Measurements from ENCODE around the gene PRRG4. TPM values are rescaled to one million over a fixed set of nuclear protein-coding genes. Genes with fewer than 3 reads are reported as not detected.
"Not testable (repeated sequence)": the region's sequence is repeated elsewhere in the genome, so short reads cannot be mapped to it uniquely, and the experiment has no call there.

Gene PRRG4
- total RNA-seq, 2 experiments from 2014 or later, result 0.15 to 0.19 TPM

DNA sequence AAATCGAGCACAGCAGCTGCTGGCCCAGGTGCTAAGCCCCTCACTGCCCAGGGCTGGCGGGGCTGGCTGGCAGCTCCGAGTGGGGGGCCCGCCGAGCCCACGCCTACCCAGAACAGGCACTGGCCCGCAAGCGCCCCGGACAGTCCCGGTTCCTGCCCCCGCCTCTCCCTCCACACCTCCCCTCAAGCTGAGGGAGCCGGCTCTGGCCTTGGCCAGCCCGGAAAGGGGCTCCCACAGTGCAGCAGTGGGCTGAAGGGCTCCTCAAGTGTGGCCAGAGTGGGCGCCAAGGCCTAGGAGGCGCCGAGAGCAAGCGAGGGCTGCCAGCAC, 58.6 kb downstream of the PRRG4 start:
- H3K4me3 Mint-ChIP-seq; intact Hi-C loops (cut with micrococcal nuclease); H3K27me3 Mint-ChIP-seq (ENCODE audit: low read depth); H3K36me3 Mint-ChIP-seq (ENCODE audit: low read depth); DNase-seq; H3K27ac Mint-ChIP-seq; CTCF ChIA-PET; H3K9me3 Mint-ChIP-seq: not testable (repeated sequence)
- peaks cover 12% of the 10 kb centered on the region for H3K4me1 Mint-ChIP-seq (ENCODE audit: low read depth)

DNA sequence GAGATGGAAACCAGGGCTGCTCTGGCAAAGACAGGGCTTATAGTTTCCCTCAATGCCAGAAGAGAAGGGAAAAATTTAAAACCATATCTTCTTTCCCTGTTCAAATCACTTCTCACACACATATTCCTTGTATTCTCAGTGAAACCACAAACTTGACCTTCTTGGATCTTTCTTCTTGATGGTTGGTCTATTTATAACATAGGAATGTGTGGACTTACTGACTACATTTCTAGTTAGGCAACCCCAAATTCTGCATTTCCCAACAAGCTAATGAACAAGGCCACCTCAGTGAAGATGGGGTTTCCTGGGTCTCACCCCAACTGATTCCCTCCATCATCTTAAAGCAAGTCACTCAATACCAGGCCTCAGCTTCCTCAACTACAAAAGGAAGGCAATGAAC, 59.1 kb downstream of the PRRG4 start:
- Mint-ChIP-seq H3K27me3 (ENCODE audit: low read depth) (no peaks in the 10 kb centered on the region), H3K4me1 (ENCODE audit: low read depth) (peaks cover 12% of the 10 kb centered on the region), H3K4me3 (no peak overlapping the region), H3K27ac (no peak overlapping the region), H3K9me3 (peaks cover 3% of the 10 kb centered on the region), H3K36me3 (ENCODE audit: low read depth) (peaks cover 2% of the 10 kb centered on the region)
- intact Hi-C loops (cut with micrococcal nuclease), result no loop called here
- CTCF ChIA-PET, result no interaction called here
- DNase-seq, result no peak

DNA sequence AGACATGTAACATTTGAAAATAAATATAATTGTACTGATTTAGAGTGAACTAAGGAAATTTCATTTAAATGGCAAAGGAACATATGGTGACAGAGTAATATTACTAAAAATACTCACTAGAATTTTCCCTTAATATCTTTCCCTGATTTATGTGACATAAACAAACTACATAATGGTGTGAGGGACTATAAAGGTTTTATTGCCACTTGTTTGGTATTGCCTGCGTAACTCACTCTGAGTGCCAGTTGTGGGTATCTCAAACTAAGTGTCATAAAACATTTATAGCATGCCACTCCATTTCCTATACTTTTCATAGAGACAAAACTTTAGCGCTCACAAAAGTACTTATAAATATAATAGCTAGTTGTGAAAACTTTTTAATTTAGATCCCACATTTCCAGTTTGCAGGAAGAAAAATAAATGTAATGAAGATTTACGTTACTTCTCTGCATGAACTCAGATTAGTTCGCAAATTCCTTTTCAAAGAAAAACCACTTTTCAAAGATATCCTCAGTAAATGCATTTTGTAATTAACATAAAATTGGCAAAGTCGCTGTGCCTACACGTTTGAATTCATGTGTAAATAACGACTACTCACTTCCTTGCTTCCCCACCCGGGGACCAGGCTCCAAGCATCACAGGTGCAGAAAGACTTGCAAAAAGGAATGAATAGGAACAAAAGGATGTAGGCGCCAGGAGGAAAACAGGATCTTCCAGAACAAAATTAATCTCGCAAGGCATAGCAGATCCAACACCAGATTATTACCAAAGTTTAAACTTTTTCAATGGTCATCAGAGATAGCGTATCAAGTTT, 61.3 kb downstream of the PRRG4 start:
- intact Hi-C loops (cut with micrococcal nuclease), result loop anchor here (5.0 to 10.0 kb wide), 3 partner anchors 569 to 1076 kb away; partner anchors contain the start of genes FBXO3 and PAX6
- CTCF ChIA-PET, result no interaction called here
- peak overlapping the region; percentile 26 for H3K4me3 Mint-ChIP-seq
- peaks cover 30% of the 10 kb centered on the region for H3K4me1 Mint-ChIP-seq (ENCODE audit: low read depth)
- peaks cover 3% of the 10 kb centered on the region for H3K9me3 Mint-ChIP-seq
- no peaks in the 10 kb centered on the region for H3K27me3 Mint-ChIP-seq (ENCODE audit: low read depth)
- H3K27ac Mint-ChIP-seq, result no peak overlapping the region
- DNase-seq, result no peak
- H3K36me3 Mint-ChIP-seq (ENCODE audit: low read depth), result peaks cover 3% of the 10 kb centered on the region

DNA sequence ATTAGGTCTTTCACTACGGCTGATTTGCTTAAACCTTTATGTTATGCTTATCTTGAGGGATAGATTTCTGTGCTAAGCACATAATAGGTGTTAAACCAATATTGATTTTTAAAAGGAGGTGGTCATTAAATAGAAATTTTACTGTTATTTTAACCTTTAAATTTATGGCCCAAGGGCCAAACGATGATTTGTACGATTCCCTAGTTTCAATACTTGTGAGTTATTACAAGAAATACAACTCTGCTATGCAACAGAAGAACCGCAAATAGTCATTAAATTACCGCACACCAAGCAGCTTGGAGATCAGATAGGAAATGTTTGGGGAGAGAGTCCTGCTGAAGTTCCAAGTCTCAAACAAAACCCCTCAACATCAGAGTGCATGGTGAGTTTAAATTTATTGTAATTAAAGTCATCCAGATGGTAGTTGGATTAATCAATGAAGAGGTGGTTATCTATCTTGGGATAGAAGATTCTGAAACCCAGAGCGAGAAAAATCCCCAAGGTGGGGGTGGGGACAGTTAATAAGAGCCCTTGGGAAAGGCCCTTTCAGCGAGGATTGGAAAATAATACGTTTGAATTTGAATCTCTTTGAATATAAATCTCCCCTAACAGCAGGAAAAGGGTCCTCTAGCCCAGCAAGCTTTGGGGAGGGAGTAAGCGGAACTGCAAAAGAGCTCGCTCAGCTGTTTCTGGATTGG, 62.1 kb downstream of the PRRG4 start:
- peak; percentile 69 for DNase-seq
- no peaks in the 10 kb centered on the region for H3K27me3 Mint-ChIP-seq (ENCODE audit: low read depth)
- peak overlapping the region; percentile 82 for H3K4me3 Mint-ChIP-seq

DNA sequence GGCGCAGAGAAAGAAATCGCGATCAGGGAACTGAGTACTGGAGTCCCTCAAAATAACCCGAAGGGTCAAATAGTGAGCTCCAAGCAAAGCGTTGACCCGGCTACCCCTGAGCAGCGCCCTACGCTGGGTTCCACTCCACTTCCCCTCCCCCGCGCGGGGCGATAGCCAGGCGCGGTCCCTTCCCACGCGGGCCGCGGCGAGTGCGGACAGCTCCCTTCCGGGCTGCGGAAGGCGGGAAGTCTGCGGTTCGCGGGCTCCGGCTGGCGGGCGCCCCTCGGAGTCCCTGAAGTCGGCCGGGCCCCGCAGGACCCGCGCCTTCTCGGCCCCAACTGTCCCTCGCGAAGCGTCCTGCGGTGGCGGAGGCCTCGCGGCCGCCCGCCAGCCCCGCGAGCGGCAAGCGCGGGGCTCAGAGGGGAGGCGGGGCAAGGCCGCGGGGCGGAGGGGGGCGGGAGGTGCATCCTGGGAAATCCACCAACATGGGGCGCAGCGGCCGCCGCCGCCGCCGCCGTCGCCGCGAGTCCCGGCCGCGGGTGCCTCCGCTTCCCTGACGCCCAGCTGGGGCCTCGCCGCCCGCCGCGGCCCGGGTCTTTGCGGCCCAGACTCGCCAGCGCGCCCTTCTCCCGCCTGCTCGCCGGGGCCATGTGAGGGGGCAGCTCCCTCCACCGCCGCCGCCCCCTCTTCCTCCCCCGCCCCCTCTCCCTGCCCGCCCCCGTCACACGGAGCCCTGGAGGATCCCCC, 62.8 kb downstream of the PRRG4 start, which contains the start of gene QSER1:
Gene QSER1, plus strand, starts transcription at position 457 of the 738 bp plus-strand sequence. CDS start 315 bp downstream, outside the sequence.
- Mint-ChIP-seq H3K4me1 (ENCODE audit: low read depth) (peaks cover 37% of the 10 kb centered on the region), H3K9me3 (peaks cover 3% of the 10 kb centered on the region), H3K36me3 (ENCODE audit: low read depth) (peaks cover 3% of the 10 kb centered on the region), H3K27me3 (ENCODE audit: low read depth) (no peaks in the 10 kb centered on the region), H3K27ac (peak within 1 kb of the TSS; percentile 96), H3K4me3 (peak within 1 kb of the TSS; percentile 97)
- CTCF ChIA-PET, result interaction anchor here (0.6 to 1.1 kb wide), 7 partner anchors 15 to 678 kb away, joined by 3 to 4 read pairs (median 3); no protein-coding TSS in a partner anchor
- intact Hi-C loops (cut with micrococcal nuclease), result loop anchor here (1.0 to 10.0 kb wide), 12 partner anchors 63 to 1078 kb away; partner anchors contain the start of genes CSTF3, EIF3M, FBXO3 and HIPK3
- peak; percentile 75 for DNase-seq

More for the DNA sequence above, 62.1 kb downstream of the PRRG4 start:
- Mint-ChIP-seq H3K4me1 (ENCODE audit: low read depth) (peaks cover 32% of the 10 kb centered on the region), H3K36me3 (ENCODE audit: low read depth) (peaks cover 3% of the 10 kb centered on the region), H3K27ac (peak overlapping the region; percentile 92), H3K9me3 (peaks cover 3% of the 10 kb centered on the region)
- CTCF ChIA-PET, result interaction anchor here (1.0 to 1.1 kb wide), 4 partner anchors 16 to 174 kb away, joined by 3 to 4 read pairs (median 4); no protein-coding TSS in a partner anchor
- intact Hi-C loops (cut with micrococcal nuclease), result loop anchor here (1.0 to 10.0 kb wide), 10 partner anchors 63 to 1077 kb away; partner anchors contain the start of genes EIF3M, FBXO3, HIPK3 and PAX6

DNA sequence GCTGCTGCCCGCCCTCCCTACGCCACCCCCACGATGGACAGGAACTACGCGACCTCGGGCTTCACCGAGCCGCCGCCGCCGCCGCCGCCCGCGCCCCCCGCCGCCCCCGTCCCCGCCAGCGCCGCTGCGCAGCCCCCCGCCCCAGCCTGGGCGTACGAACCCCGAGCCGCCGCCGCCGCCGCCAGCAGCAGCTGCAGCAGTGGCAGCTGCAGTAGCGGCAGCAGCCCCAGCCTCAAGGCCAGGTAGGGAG, 63.3 kb downstream of the PRRG4 start:
- CTCF ChIA-PET, result interaction anchor here (0.6 kb wide), 1 partner anchor 679 kb away, joined by 3 read pairs; no protein-coding TSS in a partner anchor

DNA sequence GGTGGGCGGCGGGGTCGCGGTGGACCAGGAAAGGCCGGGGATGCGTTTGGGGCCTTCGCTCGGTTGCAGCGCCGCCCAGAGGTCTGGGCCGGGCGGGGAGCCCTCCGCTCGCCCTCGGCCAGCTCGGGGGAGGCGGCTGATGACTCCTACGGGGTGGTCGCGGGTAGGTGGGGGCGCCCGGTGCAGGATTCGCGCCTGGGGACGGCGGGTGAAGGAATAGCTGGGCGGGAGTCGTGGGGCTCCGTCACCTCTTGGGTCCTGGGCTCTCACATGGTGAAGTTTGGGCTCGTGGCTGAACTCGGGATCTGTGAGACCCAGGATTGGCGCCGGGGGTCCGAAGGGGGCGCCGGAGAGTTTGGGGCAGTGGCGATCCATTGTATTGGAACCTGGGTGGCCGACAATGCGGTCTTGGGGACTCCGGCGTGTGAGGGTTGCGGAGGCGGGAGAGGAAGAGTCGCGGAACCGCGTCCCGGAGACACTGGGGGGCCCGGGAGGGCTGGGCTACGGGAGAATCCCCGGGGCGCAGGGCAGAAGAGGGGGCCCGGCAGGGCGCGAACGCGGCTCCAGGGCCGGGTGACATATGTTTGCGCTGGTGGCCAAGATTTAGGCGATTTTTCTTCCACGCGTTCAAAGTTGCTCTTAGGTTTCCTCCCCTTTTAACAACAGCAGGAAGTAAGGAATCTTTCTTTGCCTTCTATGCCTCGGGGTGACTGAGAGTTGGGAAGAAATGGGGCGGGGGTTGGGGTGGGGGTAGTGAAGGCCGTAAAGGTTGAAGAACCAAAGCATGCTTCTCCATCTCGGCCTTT, 63.8 kb downstream of the PRRG4 start:
- peaks cover 3% of the 10 kb centered on the region for H3K36me3 Mint-ChIP-seq (ENCODE audit: low read depth)
- CTCF ChIA-PET, result interaction anchor here (0.6 to 2.9 kb wide), 4 partner anchors 145 to 679 kb away, joined by 3 to 12 read pairs (median 3); partner anchors contain the start of gene TCP11L1

More for the DNA sequence above, 63.3 kb downstream of the PRRG4 start:
- H3K9me3 Mint-ChIP-seq, result no peaks in the 10 kb centered on the region
- H3K27me3 Mint-ChIP-seq (ENCODE audit: low read depth), result no peaks in the 10 kb centered on the region
- peak overlapping the region; percentile 97 for H3K4me3 Mint-ChIP-seq
- peaks cover 42% of the 10 kb centered on the region for H3K4me1 Mint-ChIP-seq (ENCODE audit: low read depth)
- no peak overlapping the region for H3K27ac Mint-ChIP-seq
- peaks cover 3% of the 10 kb centered on the region for H3K36me3 Mint-ChIP-seq (ENCODE audit: low read depth)
- DNase-seq, result no peak
- intact Hi-C loops (cut with micrococcal nuclease), result loop anchor here (1.0 to 10.0 kb wide), 6 partner anchors 68 to 1078 kb away; partner anchors contain the start of genes CSTF3, FBXO3 and PAX6

DNA sequence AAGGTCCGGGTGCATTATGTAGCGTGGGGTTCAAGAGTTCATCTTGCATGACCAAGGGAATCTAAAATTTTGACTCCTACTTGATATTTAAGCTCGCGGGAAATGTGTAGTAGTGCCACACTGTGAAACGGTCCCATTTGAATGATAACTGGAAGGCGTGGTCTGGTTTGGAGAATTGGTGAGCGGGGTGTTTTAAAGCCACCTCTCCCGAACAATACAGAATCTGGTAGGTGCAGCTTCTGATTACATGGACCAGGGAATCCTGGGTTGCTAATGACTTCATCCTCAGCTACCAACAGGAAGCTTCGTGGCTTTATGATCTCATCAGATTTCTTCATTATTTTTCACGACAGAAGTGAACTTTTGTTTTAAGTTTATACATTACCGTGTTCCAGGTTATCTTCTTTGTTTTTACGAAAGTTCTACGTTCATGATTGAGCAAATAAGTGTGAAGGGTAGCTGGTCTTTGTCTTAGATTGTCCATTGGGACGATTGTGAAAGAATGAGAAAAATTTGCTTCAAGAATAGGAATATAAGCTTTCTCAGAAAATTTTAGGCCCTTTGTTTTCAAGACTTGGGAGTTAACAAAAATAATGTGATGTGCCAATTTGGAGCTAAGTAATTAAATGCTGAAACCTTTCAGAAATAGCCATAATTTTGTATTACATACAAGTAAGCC, 64.6 kb downstream of the PRRG4 start:
- Mint-ChIP-seq H3K27ac (peak overlapping the region; percentile 96), H3K36me3 (ENCODE audit: low read depth) (peaks cover 5% of the 10 kb centered on the region), H3K9me3 (no peaks in the 10 kb centered on the region), H3K27me3 (ENCODE audit: low read depth) (no peaks in the 10 kb centered on the region), H3K4me3 (peak overlapping the region; percentile 97), H3K4me1 (ENCODE audit: low read depth) (peaks cover 47% of the 10 kb centered on the region)
- CTCF ChIA-PET, result interaction anchor here (0.6 to 2.9 kb wide), 9 partner anchors 10 to 272 kb away, joined by 3 to 12 read pairs (median 3); partner anchors contain the start of genes DEPDC7 and TCP11L1
- peak; percentile 59 for DNase-seq
- intact Hi-C loops (cut with micrococcal nuclease), result loop anchor here (1.0 to 10.0 kb wide), 5 partner anchors 146 to 1079 kb away; partner anchors contain the start of genes CD59, FBXO3 and PAX6

More for the DNA sequence above, 63.8 kb downstream of the PRRG4 start:
- intact Hi-C loops (cut with micrococcal nuclease), result loop anchor here (1.0 to 10.0 kb wide), 8 partner anchors 67 to 1079 kb away; partner anchors contain the start of genes CD59, CSTF3, FBXO3 and PAX6
- H3K9me3 Mint-ChIP-seq, result no peaks in the 10 kb centered on the region
- peak overlapping the region; percentile 96 for H3K27ac Mint-ChIP-seq
- H3K27me3 Mint-ChIP-seq (ENCODE audit: low read depth), result no peaks in the 10 kb centered on the region
- peak overlapping the region; percentile 97 for H3K4me3 Mint-ChIP-seq
- DNase-seq, result peak; percentile 63
- H3K4me1 Mint-ChIP-seq (ENCODE audit: low read depth), result peaks cover 42% of the 10 kb centered on the region

DNA sequence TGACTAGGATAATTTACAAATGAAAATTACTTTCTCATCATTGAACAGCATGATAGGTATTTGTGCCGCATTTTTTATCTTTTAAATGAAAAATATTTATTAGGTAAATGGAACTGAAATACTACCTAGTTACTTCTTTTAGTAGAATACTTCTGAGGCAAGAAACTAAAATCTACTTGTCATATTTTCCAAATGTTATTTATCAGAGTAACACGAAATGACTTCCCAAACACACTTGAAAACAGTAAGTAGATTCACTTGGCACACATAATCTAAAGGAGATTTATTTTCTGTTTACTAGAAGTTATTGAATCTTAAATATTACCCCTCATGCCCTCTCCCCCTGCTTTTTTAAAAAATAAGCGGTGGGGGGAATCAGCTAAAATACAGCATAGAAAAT, 65.2 kb downstream of the PRRG4 start:
- H3K4me3 Mint-ChIP-seq, result peak overlapping the region; percentile 97
- H3K36me3 Mint-ChIP-seq (ENCODE audit: low read depth), result peaks cover 5% of the 10 kb centered on the region
- DNase-seq, result no peak
- CTCF ChIA-PET, result interaction anchor here (0.6 to 2.9 kb wide), 8 partner anchors 9 to 170 kb away, joined by 3 to 12 read pairs (median 4); partner anchors contain the start of genes DEPDC7 and TCP11L1
- H3K9me3 Mint-ChIP-seq, result no peaks in the 10 kb centered on the region
- no peaks in the 10 kb centered on the region for H3K27me3 Mint-ChIP-seq (ENCODE audit: low read depth)
- intact Hi-C loops (cut with micrococcal nuclease), result loop anchor here (1.0 to 10.0 kb wide), 5 partner anchors 145 to 1080 kb away; partner anchors contain the start of genes CD59, FBXO3 and PAX6
- H3K27ac Mint-ChIP-seq, result no peak overlapping the region
- H3K4me1 Mint-ChIP-seq (ENCODE audit: low read depth), result peaks cover 53% of the 10 kb centered on the region

DNA sequence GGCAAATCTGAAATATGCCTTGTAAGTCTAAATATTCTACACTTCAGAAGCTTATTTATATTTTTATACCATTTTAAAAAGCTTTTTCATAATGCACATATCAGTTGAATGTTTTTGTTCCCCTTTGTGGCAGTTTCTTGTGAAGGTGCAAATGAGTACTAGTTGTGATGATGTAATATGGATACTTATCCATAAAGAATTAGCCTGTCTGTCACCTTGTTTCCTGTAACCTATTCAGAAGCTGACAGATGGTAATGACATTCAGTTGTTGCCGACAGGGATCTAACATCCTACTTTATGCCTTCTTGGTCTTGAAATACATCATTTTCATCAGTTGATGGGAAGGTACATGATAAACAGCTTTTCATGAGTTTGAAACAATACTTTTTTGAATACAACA, 65.7 kb downstream of the PRRG4 start:
- no peaks in the 10 kb centered on the region for H3K27me3 Mint-ChIP-seq (ENCODE audit: low read depth)
- no peak overlapping the region for H3K27ac Mint-ChIP-seq
- H3K9me3 Mint-ChIP-seq, result no peaks in the 10 kb centered on the region
- intact Hi-C loops (cut with micrococcal nuclease), result loop anchor here (2.0 to 10.0 kb wide), 3 partner anchors 841 to 1081 kb away; partner anchors contain the start of genes CD59, FBXO3 and PAX6
- H3K4me3 Mint-ChIP-seq, result no peak overlapping the region
- H3K4me1 Mint-ChIP-seq (ENCODE audit: low read depth), result peaks cover 53% of the 10 kb centered on the region
- CTCF ChIA-PET, result interaction anchor here (1.5 to 2.9 kb wide), 3 partner anchors 9 to 170 kb away, joined by 4 to 12 read pairs (median 6); partner anchors contain the start of gene DEPDC7
- DNase-seq, result no peak
- H3K36me3 Mint-ChIP-seq (ENCODE audit: low read depth), result peaks cover 5% of the 10 kb centered on the region
